HG03064 (cell line): ENCODE measurements around the gene HAT1.
"Not testable (repeated sequence)": the region's sequence is repeated elsewhere in the genome, so short reads cannot be mapped to it uniquely, and the experiment has no call there.

Experiments
- ATAC-seq: cut with Tn5 transposase; IDR thresholded peaks from one replicate; pipeline ENCODE4 v1.9.1; 2021; ENCODE audit warnings: low read depth; ENCODE audit not compliant: unreplicated experiment

Gene HAT1

GRCh38 chr2:171966688-171967087, 44.4 kb downstream of the HAT1 start:
- no peak for ATAC-seq

- no peak for ATAC-seq
Measured at GRCh38 chr2:171968509-171968908, 46.2 kb downstream of the HAT1 start.

- ATAC-seq: no peak
Measured at GRCh38 chr2:171972329-171972982, 50.2 kb downstream of the HAT1 start.

- no peak for ATAC-seq
Measured at GRCh38 chr2:171979103-171979502, 56.8 kb downstream of the HAT1 start.

GRCh38 chr2:171983924-171984323, 61.7 kb downstream of the HAT1 start:
- ATAC-seq: not testable (repeated sequence)

GRCh38 chr2:171985076-171985475, 62.8 kb downstream of the HAT1 start:
- no peak for ATAC-seq

- no peak for ATAC-seq
Measured at GRCh38 chr2:171986778-171987177, 64.5 kb downstream of the HAT1 start.

GRCh38 chr2:171991027-171991426, 68.8 kb downstream of the HAT1 start:
- ATAC-seq: no peak

- no peak for ATAC-seq
Measured at GRCh38 chr2:171995586-171995985, 73.3 kb downstream of the HAT1 start.

- no peak for ATAC-seq
Measured at GRCh38 chr2:171996021-171996420, 73.8 kb downstream of the HAT1 start.

- not testable (repeated sequence) for ATAC-seq
Measured at GRCh38 chr2:171997031-171997430, 74.8 kb downstream of the HAT1 start.

GRCh38 chr2:171999161-171999560, 76.9 kb downstream of the HAT1 start:
- peak; percentile 5 for ATAC-seq

GRCh38 chr2:171999604-172000469, 77.6 kb downstream of the HAT1 start, which contains the start of gene METAP1D:
Gene METAP1D (plus strand): TSS chr2:171999953. CDS start chr2:171999970, 17 bp downstream.
- ATAC-seq: peak; percentile 96

GRCh38 chr2:172000696-172001361, 78.6 kb downstream of the HAT1 start:
- no peak for ATAC-seq

GRCh38 chr2:172007372-172007771, 85.1 kb downstream of the HAT1 start:
- ATAC-seq: no peak

GRCh38 chr2:172009823-172010222, 87.6 kb downstream of the HAT1 start:
- no peak for ATAC-seq

GRCh38 chr2:172011812-172012575, 89.7 kb downstream of the HAT1 start:
- ATAC-seq: no peak

- ATAC-seq: no peak
Measured at GRCh38 chr2:172012677-172013391, 90.6 kb downstream of the HAT1 start.

GRCh38 chr2:172013396-172013795, 91.1 kb downstream of the HAT1 start:
- ATAC-seq: peak; percentile 81
